ENCODE data around the gene USP17L5.
"Not testable (repeated sequence)": the region's sequence is repeated elsewhere in the genome, so short reads cannot be mapped to it uniquely, and the experiment has no call there.

GRCh38 chr4:9389001-9389400 is 49.8 kb downstream of the USP17L5 start:
- not testable (repeated sequence) for TF ChIP-seq POLR2A, CTCF (IDR thresholded peaks at IDR 0.05)
